A673 (cell line): ENCODE data around the gene BTRC.

Experiments
- EZH2 ChIP-seq: fragments of 200-600 bp; sonication (generic); IDR thresholded peaks from 2 replicates; pipeline ENCODE4 v1.6.1; 2017; ENCODE audit warnings: borderline replicate concordance, low read depth, mild to moderate bottlenecking, mixed read lengths, antibody characterized with exemption, low read length; ENCODE audit not compliant: poor library complexity, severe bottlenecking
- TF ChIP-seq, protein P1 (sequence below): fragments of 300-800, 200-600 bp; sonication (generic); conservative IDR thresholded peaks from 2 replicates; pipeline ENCODE4 v1.5.1; 2017; ENCODE audit warnings: low read depth, mild to moderate bottlenecking, antibody characterized with exemption, low read length, moderate library complexity, mixed read lengths

DNA sequence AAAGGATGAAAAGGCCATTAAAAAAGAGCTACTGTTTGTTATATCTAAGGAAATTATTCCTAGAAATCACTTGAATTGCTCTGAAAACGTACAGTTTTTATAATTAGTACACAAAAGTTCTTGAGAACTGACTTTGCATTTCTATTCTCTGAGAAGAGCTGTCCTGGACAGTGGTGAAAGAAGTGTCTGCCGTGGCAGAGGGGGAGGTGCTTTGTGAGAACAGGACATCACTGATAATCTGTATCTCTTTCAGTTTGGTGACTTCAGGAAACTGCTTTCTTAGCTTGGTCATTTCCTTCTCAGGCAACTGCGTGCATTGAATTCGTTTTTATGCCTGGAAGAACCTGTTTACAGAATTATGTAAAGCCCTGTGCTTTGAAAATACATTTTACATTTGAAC lies 182.0 kb downstream of the BTRC start:
- TF ChIP-seq, protein P1, sequence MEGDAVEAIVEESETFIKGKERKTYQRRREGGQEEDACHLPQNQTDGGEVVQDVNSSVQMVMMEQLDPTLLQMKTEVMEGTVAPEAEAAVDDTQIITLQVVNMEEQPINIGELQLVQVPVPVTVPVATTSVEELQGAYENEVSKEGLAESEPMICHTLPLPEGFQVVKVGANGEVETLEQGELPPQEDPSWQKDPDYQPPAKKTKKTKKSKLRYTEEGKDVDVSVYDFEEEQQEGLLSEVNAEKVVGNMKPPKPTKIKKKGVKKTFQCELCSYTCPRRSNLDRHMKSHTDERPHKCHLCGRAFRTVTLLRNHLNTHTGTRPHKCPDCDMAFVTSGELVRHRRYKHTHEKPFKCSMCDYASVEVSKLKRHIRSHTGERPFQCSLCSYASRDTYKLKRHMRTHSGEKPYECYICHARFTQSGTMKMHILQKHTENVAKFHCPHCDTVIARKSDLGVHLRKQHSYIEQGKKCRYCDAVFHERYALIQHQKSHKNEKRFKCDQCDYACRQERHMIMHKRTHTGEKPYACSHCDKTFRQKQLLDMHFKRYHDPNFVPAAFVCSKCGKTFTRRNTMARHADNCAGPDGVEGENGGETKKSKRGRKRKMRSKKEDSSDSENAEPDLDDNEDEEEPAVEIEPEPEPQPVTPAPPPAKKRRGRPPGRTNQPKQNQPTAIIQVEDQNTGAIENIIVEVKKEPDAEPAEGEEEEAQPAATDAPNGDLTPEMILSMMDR, result no peak
- TF ChIP-seq EZH2, result no peak
